Erythroblast (primary cell): ENCODE data around the gene PPAT.

ENCODE experiments used
- GATA1 ChIP-seq: IDR thresholded peaks from 2 replicates; pipeline ENCODE4 v1.6.1; 2011; ENCODE audit warnings: low read depth, mild to moderate bottlenecking, control low read depth, low read length, moderate library complexity
- POLR2A ChIP-seq: IDR thresholded peaks from 2 replicates; pipeline ENCODE4 v1.6.1; 2011; ENCODE audit warnings: mild to moderate bottlenecking, low read length

DNA sequence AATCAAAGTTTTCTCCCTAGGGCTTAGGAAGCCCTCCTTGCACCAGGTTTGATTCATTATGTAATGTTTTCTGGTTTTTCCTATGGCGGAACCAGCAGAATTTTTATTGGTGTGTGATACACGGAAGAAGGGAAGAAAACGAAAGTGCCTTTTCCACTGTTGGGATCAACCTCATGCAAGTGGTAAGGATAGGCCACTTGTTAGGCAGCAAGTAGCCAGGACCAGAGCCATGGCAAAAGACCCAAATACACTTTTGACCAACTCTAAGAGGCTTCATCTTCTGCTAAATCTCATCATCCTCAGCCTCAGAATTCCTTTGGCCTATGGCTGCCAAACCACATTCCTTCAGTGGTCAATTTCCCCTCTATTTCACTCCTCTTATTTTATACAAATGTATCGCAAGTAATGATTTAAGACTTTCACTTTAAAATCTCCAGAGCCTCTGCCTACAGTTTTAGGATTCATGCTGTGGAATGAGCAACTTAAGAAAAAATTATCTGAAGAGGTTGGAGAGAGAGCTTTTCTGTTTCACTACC is 21.2 kb downstream of the PPAT start:
- TF ChIP-seq POLR2A = no peak
- no peak for TF ChIP-seq GATA1
